OCI-LY7 (cell line): ENCODE measurements around the gene CELF1.
"Not testable (repeated sequence)": the region's sequence is repeated elsewhere in the genome, so short reads cannot be mapped to it uniquely, and the experiment has no call there.

Source experiments
- CTCF ChIP-seq: fragments of 200-600 bp; sonication (generic); conservative IDR thresholded peaks from 2 replicates; pipeline ENCODE4 v1.5.1; 2014; ENCODE audit warnings: mild to moderate bottlenecking, antibody characterized with exemption, low read length, moderate library complexity, mixed read lengths
- EZH2phosphoT487 ChIP-seq: fragments of 200-600 bp; sonication (generic); IDR thresholded peaks from 2 replicates; pipeline ENCODE4 v1.6.1; 2018; ENCODE audit warnings: low read depth, borderline replicate concordance, mild to moderate bottlenecking, mixed run types, antibody characterized with exemption, low read length, moderate library complexity, mixed read lengths

GRCh38 chr11:47546274-47546673 lies 6.7 kb downstream of the CELF1 start:
- TF ChIP-seq EZH2phosphoT487, CTCF: not testable (repeated sequence)
